Measurements from ENCODE around the gene DNAH9. TPM values are rescaled to one million over a fixed set of nuclear protein-coding genes. Genes with fewer than 3 reads are reported as not detected.

The DNAH9 gene
- total and polyA plus RNA-seq, 2 donors = 0.09 to 0.48 TPM

DNA sequence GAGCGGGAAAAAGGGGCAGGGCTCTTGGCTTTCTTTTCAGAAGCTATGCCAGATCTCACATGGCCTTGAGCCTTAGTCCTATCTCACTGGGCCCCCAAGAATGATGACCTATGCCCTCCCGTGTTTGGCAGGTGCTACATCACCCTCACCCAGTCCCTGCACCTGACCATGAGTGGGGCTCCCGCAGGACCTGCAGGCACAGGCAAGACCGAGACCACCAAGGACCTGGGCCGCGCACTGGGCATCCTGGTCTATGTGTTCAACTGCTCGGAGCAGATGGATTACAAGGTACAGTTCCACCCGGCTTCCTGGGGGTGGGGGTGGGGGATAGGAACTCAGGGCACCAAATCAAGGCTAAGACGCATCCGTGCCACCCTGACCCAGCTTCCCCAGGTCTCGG lies 120.9 kb downstream of the DNAH9 start:
- 95% methylated on average over 11 of the region's 11 CpGs for WGBS
- no peaks in the 10 kb centered on the region for H3K27me3 ChIP-seq (ENCODE audit: control insufficient read depth in 2 of 2, insufficient read depth in 1 of 2, low read length in 1 of 2)
- no peak overlapping the region for H3K4me3 ChIP-seq (ENCODE audit: low read length in 2 of 2)
- no peak for DNase-seq (ENCODE audit: low read depth in 6 of 9, low spot score in 9 of 9)
- no peak overlapping the region for H3K27ac ChIP-seq (ENCODE audit: low read depth in 1 of 2, low read length in 1 of 2)
- peaks cover 0 to 2% of the 10 kb centered on the region in 2 donors for H3K9me3 ChIP-seq (ENCODE audit: control insufficient read depth in 2 of 2, insufficient read depth in 1 of 2, low read length in 1 of 2)
- H3K4me1 ChIP-seq (ENCODE audit: control insufficient read depth in 2 of 2, insufficient read depth in 2 of 2, low read length in 2 of 2) = no peaks in the 10 kb centered on the region
- no peaks in the 10 kb centered on the region for H3K36me3 ChIP-seq (ENCODE audit: control insufficient read depth in 2 of 2, insufficient read depth in 2 of 2, low read length in 1 of 2)

DNA sequence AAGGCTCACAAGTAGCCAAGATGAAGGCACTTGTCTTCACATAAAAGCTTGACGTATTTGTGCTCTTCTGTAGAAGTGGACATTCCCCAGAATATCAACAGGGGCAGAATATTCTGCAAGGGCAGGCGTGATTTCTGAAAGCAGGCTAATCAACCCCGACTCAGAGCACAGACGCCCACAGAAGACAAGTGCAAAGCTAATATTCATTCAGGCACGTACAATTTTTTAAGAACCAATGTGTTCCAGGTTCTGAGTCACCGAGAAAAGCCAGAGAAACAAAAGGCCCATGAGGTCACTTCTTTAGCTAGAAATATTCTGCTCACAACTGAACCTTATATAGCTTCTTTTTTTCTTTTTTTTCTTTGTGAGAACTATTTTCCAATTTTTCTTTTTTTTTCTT lies 121.6 kb downstream of the DNAH9 start:
- H3K36me3 ChIP-seq (ENCODE audit: control insufficient read depth in 2 of 2, insufficient read depth in 2 of 2, low read length in 1 of 2) = no peaks in the 10 kb centered on the region
- H3K4me1 ChIP-seq (ENCODE audit: control insufficient read depth in 2 of 2, insufficient read depth in 2 of 2, low read length in 2 of 2) = no peaks in the 10 kb centered on the region
- no peaks in the 10 kb centered on the region for H3K27me3 ChIP-seq (ENCODE audit: control insufficient read depth in 2 of 2, insufficient read depth in 1 of 2, low read length in 1 of 2)
- no peak overlapping the region for H3K27ac ChIP-seq (ENCODE audit: low read depth in 1 of 2, low read length in 1 of 2)
- 88% methylated on average over 6 of the region's 6 CpGs for WGBS
- no peak overlapping the region for H3K4me3 ChIP-seq (ENCODE audit: low read length in 2 of 2)
- peaks cover 0 to 2% of the 10 kb centered on the region in 2 donors for H3K9me3 ChIP-seq (ENCODE audit: control insufficient read depth in 2 of 2, insufficient read depth in 1 of 2, low read length in 1 of 2)
- DNase-seq (ENCODE audit: low read depth in 6 of 9, low spot score in 9 of 9) = no peak

GRCh38 chr17:11720816-11721215 lies 122.5 kb downstream of the DNAH9 start:
- no peaks in the 10 kb centered on the region for H3K27me3 ChIP-seq (ENCODE audit: control insufficient read depth in 2 of 2, insufficient read depth in 1 of 2, low read length in 1 of 2)
- no peak overlapping the region for H3K27ac ChIP-seq (ENCODE audit: low read depth in 1 of 2, low read length in 1 of 2)
- peaks cover 0 to 2% of the 10 kb centered on the region in 2 donors for H3K9me3 ChIP-seq (ENCODE audit: control insufficient read depth in 2 of 2, insufficient read depth in 1 of 2, low read length in 1 of 2)
- no peaks in the 10 kb centered on the region for H3K4me1 ChIP-seq (ENCODE audit: control insufficient read depth in 2 of 2, insufficient read depth in 2 of 2, low read length in 2 of 2)
- H3K36me3 ChIP-seq (ENCODE audit: control insufficient read depth in 2 of 2, insufficient read depth in 2 of 2, low read length in 1 of 2) = no peaks in the 10 kb centered on the region
- WGBS = 58% methylated on average over 2 of the region's 2 CpGs
- no peak overlapping the region for H3K4me3 ChIP-seq (ENCODE audit: low read length in 2 of 2)
- no peak for DNase-seq (ENCODE audit: low read depth in 6 of 9, low spot score in 9 of 9)

GRCh38 chr17:11730747-11731146 lies 132.5 kb downstream of the DNAH9 start:
- H3K36me3 ChIP-seq (ENCODE audit: control insufficient read depth in 2 of 2, insufficient read depth in 2 of 2, low read length in 1 of 2) = no peaks in the 10 kb centered on the region

DNA sequence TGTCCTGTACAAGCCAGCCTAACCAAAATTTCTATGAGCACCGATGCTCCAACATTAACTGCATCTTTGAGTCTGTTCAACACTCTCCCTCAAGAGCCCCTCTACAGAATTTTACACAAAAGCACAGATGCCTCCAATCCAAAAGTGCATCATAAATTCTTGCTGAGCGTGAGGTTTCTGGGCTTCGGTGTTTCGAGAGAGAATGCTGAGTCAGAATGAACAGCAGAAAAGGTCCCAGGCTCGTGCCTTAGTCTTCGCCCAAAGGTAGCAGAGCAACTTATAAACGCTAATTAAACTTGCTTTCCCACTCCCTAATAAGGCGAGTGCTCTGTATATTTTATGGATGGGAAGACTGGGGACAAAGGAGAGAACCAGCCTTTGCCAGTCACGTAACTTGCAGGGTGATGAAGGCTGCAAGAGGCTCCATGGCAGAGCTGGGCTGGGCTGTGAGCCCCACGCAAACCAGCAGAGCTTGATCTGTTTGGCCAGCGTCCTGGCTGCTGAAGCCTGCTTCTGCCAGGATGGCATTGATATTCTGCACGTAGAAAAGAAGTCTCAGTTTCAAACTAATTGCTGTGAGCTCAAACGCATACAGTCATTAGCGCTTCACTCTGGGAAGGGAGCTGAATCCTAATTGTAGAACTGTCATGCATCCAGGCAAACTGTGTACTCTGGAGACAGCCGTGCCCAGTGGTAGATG lies 138.5 kb downstream of the DNAH9 start:
- 87% methylated on average over 15 of the region's 15 CpGs for WGBS
- Histone ChIP-seq H3K27ac (ENCODE audit: low read depth in 1 of 2, low read length in 1 of 2) (no peak overlapping the region), H3K4me3 (ENCODE audit: low read length in 2 of 2) (no peak overlapping the region), H3K27me3 (ENCODE audit: control insufficient read depth in 2 of 2, insufficient read depth in 1 of 2, low read length in 1 of 2) (no peaks in the 10 kb centered on the region), H3K36me3 (ENCODE audit: control insufficient read depth in 2 of 2, insufficient read depth in 2 of 2, low read length in 1 of 2) (no peaks in the 10 kb centered on the region), H3K9me3 (ENCODE audit: control insufficient read depth in 2 of 2, insufficient read depth in 1 of 2, low read length in 1 of 2) (no peaks in the 10 kb centered on the region), H3K4me1 (ENCODE audit: control insufficient read depth in 2 of 2, insufficient read depth in 2 of 2, low read length in 2 of 2) (no peaks in the 10 kb centered on the region)
- DNase-seq (ENCODE audit: low read depth in 6 of 9, low spot score in 9 of 9) = no peak

More at GRCh38 chr17:11730747-11731146, 132.5 kb downstream of the DNAH9 start:
- DNase-seq (ENCODE audit: low read depth in 6 of 9, low spot score in 9 of 9) = no peak
- H3K27me3 ChIP-seq (ENCODE audit: control insufficient read depth in 2 of 2, insufficient read depth in 1 of 2, low read length in 1 of 2) = no peaks in the 10 kb centered on the region
- H3K9me3 ChIP-seq (ENCODE audit: control insufficient read depth in 2 of 2, insufficient read depth in 1 of 2, low read length in 1 of 2) = peaks cover 0 to 9% of the 10 kb centered on the region in 2 donors
- H3K4me1 ChIP-seq (ENCODE audit: control insufficient read depth in 2 of 2, insufficient read depth in 2 of 2, low read length in 2 of 2) = no peaks in the 10 kb centered on the region
- no peak overlapping the region for H3K4me3 ChIP-seq (ENCODE audit: low read length in 2 of 2)
- WGBS = 97% methylated on average over 3 of the region's 3 CpGs
- H3K27ac ChIP-seq (ENCODE audit: low read depth in 1 of 2, low read length in 1 of 2) = no peak overlapping the region

DNA sequence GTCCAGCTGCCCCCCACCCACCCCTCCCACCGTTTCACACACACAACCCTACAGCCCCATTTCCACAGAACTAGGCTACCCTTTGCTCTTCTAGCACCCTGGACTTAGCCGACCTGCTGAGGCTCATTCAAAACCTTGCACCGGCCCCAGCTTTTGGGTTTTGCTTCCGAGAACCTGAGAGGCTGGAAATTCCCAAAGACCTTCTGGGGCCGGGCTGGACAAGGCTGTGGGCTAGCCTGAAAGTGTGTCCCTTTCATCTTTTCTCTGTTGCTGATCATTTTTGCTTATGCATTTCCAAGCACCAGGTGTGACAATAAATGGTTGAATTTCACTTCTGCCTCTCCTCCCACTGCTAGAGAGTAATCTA lies 139.0 kb downstream of the DNAH9 start:
- DNase-seq (ENCODE audit: low read depth in 6 of 9, low spot score in 9 of 9) = no peak
- H3K27ac ChIP-seq (ENCODE audit: low read depth in 1 of 2, low read length in 1 of 2) = no peak overlapping the region
- 81% methylated on average over 5 of the region's 5 CpGs for WGBS
- H3K4me1 ChIP-seq (ENCODE audit: control insufficient read depth in 2 of 2, insufficient read depth in 2 of 2, low read length in 2 of 2) = no peaks in the 10 kb centered on the region
- no peak overlapping the region for H3K4me3 ChIP-seq (ENCODE audit: low read length in 2 of 2)
- H3K9me3 ChIP-seq (ENCODE audit: control insufficient read depth in 2 of 2, insufficient read depth in 1 of 2, low read length in 1 of 2) = no peaks in the 10 kb centered on the region
- no peaks in the 10 kb centered on the region for H3K36me3 ChIP-seq (ENCODE audit: control insufficient read depth in 2 of 2, insufficient read depth in 2 of 2, low read length in 1 of 2)
- no peaks in the 10 kb centered on the region for H3K27me3 ChIP-seq (ENCODE audit: control insufficient read depth in 2 of 2, insufficient read depth in 1 of 2, low read length in 1 of 2)

DNA sequence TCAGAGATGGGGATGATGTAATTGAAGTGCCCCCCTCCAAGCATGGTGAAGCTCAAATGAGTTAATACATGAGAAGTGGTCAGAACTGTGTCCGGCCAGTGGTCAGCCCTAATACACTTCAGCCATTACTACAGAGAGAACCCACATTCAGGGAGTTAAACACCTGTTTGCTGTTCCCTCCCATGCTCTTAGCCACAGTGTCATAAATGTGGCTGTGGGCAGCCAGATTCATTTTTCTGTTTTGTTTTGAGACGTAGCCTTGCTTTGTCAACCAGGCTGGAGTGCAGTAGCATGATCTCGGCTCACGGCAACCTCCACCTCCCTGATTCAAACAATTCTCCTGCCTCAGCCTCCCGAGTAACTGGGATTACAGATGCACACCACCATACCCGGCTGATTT lies 139.9 kb downstream of the DNAH9 start:
- DNase-seq (ENCODE audit: low read depth in 6 of 9, low spot score in 9 of 9) = no peak
- H3K4me3 ChIP-seq (ENCODE audit: low read length in 2 of 2) = no peak overlapping the region
- no peaks in the 10 kb centered on the region for H3K9me3 ChIP-seq (ENCODE audit: control insufficient read depth in 2 of 2, insufficient read depth in 1 of 2, low read length in 1 of 2)
- H3K27me3 ChIP-seq (ENCODE audit: control insufficient read depth in 2 of 2, insufficient read depth in 1 of 2, low read length in 1 of 2) = no peaks in the 10 kb centered on the region
- H3K36me3 ChIP-seq (ENCODE audit: control insufficient read depth in 2 of 2, insufficient read depth in 2 of 2, low read length in 1 of 2) = no peaks in the 10 kb centered on the region
- 92% methylated on average over 6 of the region's 6 CpGs for WGBS
- no peaks in the 10 kb centered on the region for H3K4me1 ChIP-seq (ENCODE audit: control insufficient read depth in 2 of 2, insufficient read depth in 2 of 2, low read length in 2 of 2)
- no peak overlapping the region for H3K27ac ChIP-seq (ENCODE audit: low read depth in 1 of 2, low read length in 1 of 2)

DNA sequence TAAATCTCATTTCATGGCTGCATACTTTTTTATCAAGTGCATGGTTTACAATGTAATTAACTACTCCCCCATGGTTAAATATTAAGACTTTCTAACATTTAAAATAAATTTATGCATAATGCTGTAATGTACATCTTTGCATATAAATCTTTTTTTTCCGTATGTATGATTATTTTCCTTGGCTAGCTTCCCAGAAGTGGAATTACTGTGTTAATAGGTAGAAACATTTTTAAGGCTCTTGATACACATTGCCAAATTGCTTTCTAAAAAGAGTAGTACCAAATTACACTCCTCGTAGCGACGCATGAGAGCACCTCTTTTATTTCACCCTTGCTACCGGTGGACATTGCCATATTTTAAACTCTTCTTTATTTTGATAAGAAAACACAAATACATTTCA lies 141.1 kb downstream of the DNAH9 start:
- no peak overlapping the region for H3K27ac ChIP-seq (ENCODE audit: low read depth in 1 of 2, low read length in 1 of 2)
- no peaks in the 10 kb centered on the region for H3K9me3 ChIP-seq (ENCODE audit: control insufficient read depth in 2 of 2, insufficient read depth in 1 of 2, low read length in 1 of 2)
- 88% methylated on average over 5 of the region's 5 CpGs for WGBS
- no peak overlapping the region for H3K4me3 ChIP-seq (ENCODE audit: low read length in 2 of 2)
- H3K4me1 ChIP-seq (ENCODE audit: control insufficient read depth in 2 of 2, insufficient read depth in 2 of 2, low read length in 2 of 2) = no peaks in the 10 kb centered on the region
- no peak for DNase-seq (ENCODE audit: low read depth in 6 of 9, low spot score in 9 of 9)
- no peaks in the 10 kb centered on the region for H3K36me3 ChIP-seq (ENCODE audit: control insufficient read depth in 2 of 2, insufficient read depth in 2 of 2, low read length in 1 of 2)
- no peaks in the 10 kb centered on the region for H3K27me3 ChIP-seq (ENCODE audit: control insufficient read depth in 2 of 2, insufficient read depth in 1 of 2, low read length in 1 of 2)

- Histone ChIP-seq H3K4me1 (ENCODE audit: control insufficient read depth in 2 of 2, insufficient read depth in 2 of 2, low read length in 2 of 2) (no peaks in the 10 kb centered on the region), H3K36me3 (ENCODE audit: control insufficient read depth in 2 of 2, insufficient read depth in 2 of 2, low read length in 1 of 2) (no peaks in the 10 kb centered on the region), H3K27ac (ENCODE audit: low read depth in 1 of 2, low read length in 1 of 2) (no peak overlapping the region), H3K4me3 (ENCODE audit: low read length in 2 of 2) (no peak overlapping the region), H3K9me3 (ENCODE audit: control insufficient read depth in 2 of 2, insufficient read depth in 1 of 2, low read length in 1 of 2) (no peaks in the 10 kb centered on the region), H3K27me3 (ENCODE audit: control insufficient read depth in 2 of 2, insufficient read depth in 1 of 2, low read length in 1 of 2) (no peaks in the 10 kb centered on the region)
- 88% methylated on average over 6 of the region's 6 CpGs for WGBS
- no peak for DNase-seq (ENCODE audit: low read depth in 6 of 9, low spot score in 9 of 9)
Measured at GRCh38 chr17:11739848-11740247, 141.6 kb downstream of the DNAH9 start.

All from thymus (tissue), 11 donors.